Stimulated activated CD4-positive, alpha-beta T cell treated with anti-CD3 and anti-CD28 coated beads, Interleukin-1b, Interleukin-23, amount 100 ng/mL, for 24 hours (primary cell): ENCODE measurements around the gene SDCBP2.

Source experiments
- DNase-seq, 4 experiments: peaks; one replicate each; pipeline ENCODE4 v3.0.0-alpha.2; 2020; ENCODE audit warnings: low read depth in 4 of 4, low spot score in 1 of 4

The SDCBP2 gene

GRCh38 chr20:1298166-1298565 is 30.8 kb downstream of the SDCBP2 start:
- no peak for DNase-seq

- no peak for DNase-seq
Observed at GRCh38 chr20:1297486-1297885, 31.5 kb downstream of the SDCBP2 start.

- no peak for DNase-seq
Observed at GRCh38 chr20:1296922-1297321, 32.0 kb downstream of the SDCBP2 start.

GRCh38 chr20:1296117-1296610 is 32.8 kb downstream of the SDCBP2 start:
- no peak for DNase-seq

- DNase-seq = no peak
Observed at GRCh38 chr20:1295276-1295930, 33.5 kb downstream of the SDCBP2 start.

- DNase-seq = no peak
Observed at GRCh38 chr20:1294497-1294896, 34.4 kb downstream of the SDCBP2 start.

GRCh38 chr20:1293641-1294379 is 35.1 kb downstream of the SDCBP2 start:
- no peak for DNase-seq

- DNase-seq = no peak
Observed at GRCh38 chr20:1292620-1293019, 36.3 kb downstream of the SDCBP2 start.

- DNase-seq = no peak
Observed at GRCh38 chr20:1291191-1291741, 37.7 kb downstream of the SDCBP2 start.

GRCh38 chr20:1287787-1288569 is 41.0 kb downstream of the SDCBP2 start:
- DNase-seq = no peak

GRCh38 chr20:1287306-1287705 is 41.6 kb downstream of the SDCBP2 start:
- no peak for DNase-seq

GRCh38 chr20:1286267-1287024 is 42.5 kb downstream of the SDCBP2 start:
- DNase-seq = no peak

GRCh38 chr20:1283522-1284510 is 45.1 kb downstream of the SDCBP2 start:
- no peak for DNase-seq

- DNase-seq = no peak
Observed at GRCh38 chr20:1282966-1283365, 46.0 kb downstream of the SDCBP2 start.

GRCh38 chr20:1281279-1282057 is 47.5 kb downstream of the SDCBP2 start:
- DNase-seq = no peak

GRCh38 chr20:1280195-1281102 is 48.5 kb downstream of the SDCBP2 start:
- DNase-seq = no peak

- no peak for DNase-seq
Observed at GRCh38 chr20:1278993-1279392, 49.9 kb downstream of the SDCBP2 start.
